ENCODE measurements around the gene AGAP1.

- TF ChIP-seq CTCF (IDR thresholded peaks at IDR 0.05) = no peak
- TF ChIP-seq POLR2AphosphoS5 (IDR thresholded peaks at IDR 0.05; ENCODE audit: insufficient read depth in 1 of 2, low read depth in 1 of 2) = no peak
- peak in 1 of 2 donors; percentile 20 for TF ChIP-seq POLR2A (IDR thresholded peaks at IDR 0.05)
Measured at GRCh38 chr2:235669269-235669831, 175.5 kb downstream of the AGAP1 start.

Data from vagina (tissue), 2 donors.